ENCODE measurements around the gene DEUP1. TPM values are rescaled to one million over a fixed set of nuclear protein-coding genes. Genes with fewer than 3 reads are reported as not detected.

Gene DEUP1
- total and polyA plus RNA-seq, 9 of the 15 experiments (the other 6 are each of a cell fraction or from before 2014, with no cell fraction given) = 1.4 to 10.9 (median 9.3) TPM

GRCh38 chr11:93330446-93330984 lies at the start of gene DEUP1 (continued):
- TF ChIP-seq GATAD2B (IDR thresholded peaks at IDR 0.05; ENCODE audit: borderline replicate concordance) = peak; percentile 78; the same call in 1 of the 2 replicates
- 0 out of 2 replicates have a peak, but pooled peaks have one; percentile 37 for TF ChIP-seq ZBTB1 (CRISPR knock-in tag; IDR thresholded peaks at IDR 0.05; ENCODE audit: borderline replicate concordance, low read depth)
- peak; percentile 37; the same call in 1 of the 2 replicates for TF ChIP-seq ATF7 (IDR thresholded peaks at IDR 0.05)
- TF ChIP-seq ERF (CRISPR knock-in tag; IDR thresholded peaks at IDR 0.05) = 0 out of 2 replicates have a peak, but pooled peaks have one; percentile 21

- H3K9me1 ChIP-seq (ENCODE audit: control insufficient read depth, insufficient read depth, low read length) = no peaks in the 10 kb centered on the region
- no peaks in the 10 kb centered on the region for H3K79me2 ChIP-seq (ENCODE audit: control insufficient read depth, insufficient read depth, low read length)
- ChIA-PET CTCF (ENCODE audit: low intra/inter-chr PET ratio) (no interaction called here), POLR2A (no interaction called here)
- in situ Hi-C loops (cut with MboI) (no loop called here), intact Hi-C loops (cut with micrococcal nuclease) (no loop called here)
- no peaks in the 10 kb centered on the region for H3K36me3 ChIP-seq (ENCODE audit: control insufficient read depth, insufficient read depth, low read length)
- H3K4me1 ChIP-seq (replicated peaks in 1 of 2; ENCODE audit: control insufficient read depth in 2 of 2, insufficient read depth in 2 of 2, low read length in 2 of 2) = no peaks in the 10 kb centered on the region
- H3K27me3 ChIP-seq (ENCODE audit: control insufficient read depth in 2 of 2, insufficient read depth in 2 of 2, low read length in 2 of 2) = 0 out of 5 replicates have a peak, but pooled peaks cover 0 to 6% of the 10 kb centered on the region in 2 experiments
- DNase-seq (ENCODE audit: extremely low read depth in 1 of 4, low spot score in 3 of 4) (no peak), FAIRE-seq (no peak), ATAC-seq (no peak)
- no peak overlapping the region for H3K9ac ChIP-seq (ENCODE audit: insufficient read depth in 1 of 2, low read depth in 2 of 2, low read length in 2 of 2)
- no peak overlapping the region for H2AFZ ChIP-seq (ENCODE audit: low read depth, low read length)
- H3K4me3 ChIP-seq = no peak overlapping the region
- no peak overlapping the region for H3K4me2 ChIP-seq (ENCODE audit: insufficient read depth, low read length)
- BruUV-seq (replicated peaks) = no TSS peak
- H3K9me3 ChIP-seq (replicated peaks; ENCODE audit: control insufficient read depth, insufficient read depth, low read depth, low read length) = no peaks in the 10 kb centered on the region
- no peaks in the 10 kb centered on the region for H4K20me1 ChIP-seq (replicated peaks; ENCODE audit: control insufficient read depth, insufficient read depth, low read length)
- TF ChIP-seq PBX2 (CRISPR knock-in tag; IDR thresholded peaks at IDR 0.05; ENCODE audit: low read depth) = no peak
- peak; percentile 24; the same call in 1 of the 2 replicates for TF ChIP-seq PBX2 (tag; conservative IDR thresholded peaks at IDR 0.05; ENCODE audit: low read depth)
- peak; percentile 78 for TF ChIP-seq MEIS2 (IDR thresholded peaks at IDR 0.05; ENCODE audit: partially characterized antibody)
- no peak for TF ChIP-seq BRD9 (IDR thresholded peaks at IDR 0.05; ENCODE audit: low read depth, partially characterized antibody)
- no peak overlapping the region for H3K27ac ChIP-seq (ENCODE audit: extremely low read depth, low read depth, low read length)
- WGBS (ENCODE audit: insufficient coverage, low coverage, missing lambda C conversion rate) = 0% methylated on average over 2 of the region's 2 CpGs
Observed at GRCh38 chr11:93285430-93285829, 45.1 kb upstream of the DEUP1 start.
